GM12878 (cell line): ENCODE results near the gene TRAF3IP1. TPM values are rescaled to one million over a fixed set of nuclear protein-coding genes. Genes with fewer than 3 reads are reported as not detected.

Experiments used
- ATAC-seq: fragments of 200-7000 bp; cut with Tn5 transposase; 3 replicates; pipeline ENCODE4 v1.9.1; 2020; ENCODE audit warnings: mild to moderate bottlenecking, moderate library complexity
- BruUV-seq: library from RNA; stranded (reverse); fragments of 400-500 nt; replicated peaks from 2 replicates; lab custom pipeline; 2021; lab: Mats Ljungman, UMichigan
- CTCF ChIA-PET: fragments of 300-600 bp; sonication (Branson Sonifier 250); formaldehyde crosslinking; extraction: SDS; loops from one replicate; lab custom pipeline; 2021; ENCODE audit warnings: inconsistent platforms; lab: Yijun Ruan, JAX
- POLR2A ChIA-PET: fragments of 350-600 bp; formaldehyde crosslinking; extraction: SDS; loops from one replicate; lab custom pipeline; 2021; ENCODE audit warnings: inconsistent platforms; lab: Charles Lee
- RAD21 ChIA-PET: fragments of 300-600 bp; sonication (Branson Sonifier 250); formaldehyde crosslinking; loops from one replicate; lab custom pipeline; 2023; ENCODE audit warnings: antibody characterized with exemption; ENCODE audit not compliant: unreplicated experiment; lab: Charles Lee
- SMC1A ChIA-PET: fragments of 300-600 bp; sonication (Branson Sonifier 250); formaldehyde crosslinking; loops from one replicate; lab custom pipeline; 2023; ENCODE audit not compliant: unreplicated experiment, uncharacterized antibody; lab: Charles Lee
- DNase-seq: peaks from one replicate; pipeline ENCODE4 v3.0.0-alpha.2; 2011; ENCODE audit warnings: low read depth, low spot score
- FAIRE-seq: peaks from 3 replicates; lab custom pipeline; 2011; peaks lifted over from hg19 to GRCh38; lab: Jason Lieb, UNC
- H2AFZ ChIP-seq: 2 replicates; pipeline ENCODE4 v1.6.0; 2011; ENCODE audit warnings: low read depth, low read length, control low read depth; ENCODE audit not compliant: control insufficient read depth
- H3K27ac ChIP-seq: 2 replicates; pipeline ENCODE4 v1.5.1; 2011; ENCODE audit warnings: control low read depth; ENCODE audit not compliant: control insufficient read depth, insufficient read depth
- H3K27me3 ChIP-seq, 2 experiments: replicated peaks in 1 of 2; 2 replicates each; pipeline versions ENCODE4 v1.6.0 to v1.6.1; 2011; ENCODE audit warnings: low read length in 1 of 2; ENCODE audit not compliant: control insufficient read depth in 2 of 2, insufficient read depth in 2 of 2
- H3K36me3 ChIP-seq, 2 experiments: 2 replicates each; pipeline ENCODE4 v1.5.1; 2011; ENCODE audit warnings: low read length in 1 of 2; ENCODE audit not compliant: control insufficient read depth in 2 of 2, insufficient read depth in 2 of 2
- H3K4me1 ChIP-seq: 2 replicates; pipeline ENCODE4 v1.6.1; 2011; ENCODE audit warnings: mild to moderate bottlenecking, low read length, moderate library complexity, mixed read lengths; ENCODE audit not compliant: control insufficient read depth, insufficient read depth
- H3K4me2 ChIP-seq: 2 replicates; pipeline ENCODE4 v1.6.0; 2011; ENCODE audit warnings: control low read depth; ENCODE audit not compliant: control insufficient read depth, insufficient read depth
- H3K4me3 ChIP-seq: fragments of 200-600 bp; sonication (generic); 2 replicates; pipeline ENCODE4 v1.5.1; 2016
- H3K79me2 ChIP-seq: 2 replicates; pipeline ENCODE4 v1.6.0; 2011; ENCODE audit warnings: low read length; ENCODE audit not compliant: control insufficient read depth, insufficient read depth
- H3K9ac ChIP-seq: 2 replicates; pipeline ENCODE4 v1.8.0; 2011; ENCODE audit warnings: low read length, control low read depth, mixed read lengths; ENCODE audit not compliant: control insufficient read depth, insufficient read depth
- H3K9me3 ChIP-seq: replicated peaks from 3 replicates; pipeline ENCODE4 v1.5.1; 2011; ENCODE audit warnings: mild to moderate bottlenecking, low read length; ENCODE audit not compliant: control insufficient read depth, insufficient read depth
- H4K20me1 ChIP-seq: 2 replicates; pipeline ENCODE4 v1.6.0; 2011; ENCODE audit not compliant: control insufficient read depth, insufficient read depth
- CREB1 ChIP-seq: IDR thresholded peaks from 2 replicates; pipeline ENCODE4 v1.6.1; 2012; ENCODE audit warnings: low read depth, mild to moderate bottlenecking, inconsistent platforms
- ETV6 ChIP-seq, 2 experiments: fragments of 450-650 bp in 1 of 2; IDR thresholded peaks in 1 of 2; conservative IDR thresholded peaks in 1 of 2; 2 replicates each; pipeline ENCODE4 v1.6.1; 2014; ENCODE audit warnings: antibody characterized with exemption in 1 of 2, borderline replicate concordance in 1 of 2, low read depth in 1 of 2, mild to moderate bottlenecking in 1 of 2, moderate library complexity in 1 of 2
- MEF2A ChIP-seq: IDR thresholded peaks from 2 replicates; pipeline ENCODE4 v1.6.1; 2011; ENCODE audit warnings: low read depth, mild to moderate bottlenecking, low read length, moderate library complexity; ENCODE audit not compliant: insufficient read depth
- NFIC ChIP-seq: IDR thresholded peaks from 2 replicates; pipeline ENCODE4 v1.6.1; 2012; ENCODE audit warnings: low read depth, mild to moderate bottlenecking, inconsistent platforms, low read length, moderate library complexity
- POU2F2 ChIP-seq: IDR thresholded peaks from 3 replicates; pipeline ENCODE4 v1.6.1; 2011; ENCODE audit warnings: low read depth, mild to moderate bottlenecking, low read length, borderline replicate concordance
- SMARCA5 ChIP-seq: fragments of 450-650 bp; IDR thresholded peaks from 2 replicates; pipeline ENCODE4 v1.6.1; 2017; ENCODE audit warnings: mild to moderate bottlenecking
- SMC3 ChIP-seq: IDR thresholded peaks from 2 replicates; pipeline ENCODE4 v1.6.1; 2011; ENCODE audit warnings: low read length, improper control_type of control experiment, borderline replicate concordance
- SUZ12 ChIP-seq: fragments of 200-600 bp; sonication (generic); IDR thresholded peaks from one replicate; pipeline ENCODE4 v1.6.1; 2018; ENCODE audit warnings: antibody characterized with exemption, mild to moderate bottlenecking; ENCODE audit not compliant: unreplicated experiment
- ZNF24 ChIP-seq: fragments of 450-650 bp; IDR thresholded peaks from 2 replicates; pipeline ENCODE4 v1.6.1; 2017; ENCODE audit warnings: antibody characterized with exemption, mild to moderate bottlenecking
- ZNF384 ChIP-seq: IDR thresholded peaks from 2 replicates; pipeline ENCODE4 v1.6.1; 2012; ENCODE audit warnings: low read depth, mild to moderate bottlenecking, low read length, improper control_type of control experiment, borderline replicate concordance
- WGBS: methylation state at CpG from one replicate; pipeline ENCODE4 v1.1.6; 2016; ENCODE audit warnings: low lambda C conversion rate; ENCODE audit not compliant: insufficient replicate concordance, insufficient coverage; ENCODE audit errors: missing lambda C conversion rate; 5-methylcytosine and 5-hydroxymethylcytosine counted together
- in situ Hi-C: fragments of 300-500 bp; cut with MboI; formaldehyde crosslinking; loops from 9 replicates; pipeline ENCODE4 v1.14.3; 2018; ENCODE audit warnings: mixed read lengths
- intact Hi-C: fragments of 100-400 bp; cut with micrococcal nuclease; formaldehyde crosslinking; loops from one replicate; pipeline ENCODE4 v1.14.2; 2022; ENCODE audit not compliant: unreplicated experiment
- polyA plus RNA-seq, 11 experiments: library from polyadenylated mRNA; depleted of rRNA in 4 of 11; unstranded in 6 of 11; stranded (reverse) in 5 of 11; fragments of >200 nt; fragmentation: Nextera tagmentation in 4 of 11; fragmentation: Illumina TruSeq in 1 of 11; extraction: Ambion mirVana in 4 of 11; extraction: Trizol in 1 of 11; gene quantifications; 1 replicate in 1 of 11; 2 replicates in 10 of 11; pipeline versions ENCODE4 v1.2.1 to v1.2.3, GENCODE V29; 2011 to 2016; ENCODE audit warnings: inconsistent platforms in 2 of 11, missing spikeins in 2 of 11, low read depth in 1 of 11
- total RNA-seq, 4 experiments: library from RNA; depleted of rRNA in 3 of 4; stranded (reverse); fragments of >200 nt in 3 of 4; fragmentation: Illumina TruSeq in 1 of 4; extraction: Trizol in 1 of 4; gene quantifications; 2 replicates each; pipeline versions ENCODE4 v1.2.1 to v1.2.3, GENCODE V29; 2013 to 2021
- TF ChIP-seq, protein P1 (sequence below): fragments of 450-650 bp; formaldehyde crosslinking; IDR thresholded peaks from 2 replicates; pipeline ENCODE4 v1.5.0; 2022; ENCODE audit warnings: mild to moderate bottlenecking, missing genetic modification characterization

Gene TRAF3IP1
- total and polyA plus RNA-seq, 10 of the 15 experiments (the other 5 are each of a cell fraction or from before 2014, with no cell fraction given): 1.6 to 7.5 (median 3.6) TPM

DNA sequence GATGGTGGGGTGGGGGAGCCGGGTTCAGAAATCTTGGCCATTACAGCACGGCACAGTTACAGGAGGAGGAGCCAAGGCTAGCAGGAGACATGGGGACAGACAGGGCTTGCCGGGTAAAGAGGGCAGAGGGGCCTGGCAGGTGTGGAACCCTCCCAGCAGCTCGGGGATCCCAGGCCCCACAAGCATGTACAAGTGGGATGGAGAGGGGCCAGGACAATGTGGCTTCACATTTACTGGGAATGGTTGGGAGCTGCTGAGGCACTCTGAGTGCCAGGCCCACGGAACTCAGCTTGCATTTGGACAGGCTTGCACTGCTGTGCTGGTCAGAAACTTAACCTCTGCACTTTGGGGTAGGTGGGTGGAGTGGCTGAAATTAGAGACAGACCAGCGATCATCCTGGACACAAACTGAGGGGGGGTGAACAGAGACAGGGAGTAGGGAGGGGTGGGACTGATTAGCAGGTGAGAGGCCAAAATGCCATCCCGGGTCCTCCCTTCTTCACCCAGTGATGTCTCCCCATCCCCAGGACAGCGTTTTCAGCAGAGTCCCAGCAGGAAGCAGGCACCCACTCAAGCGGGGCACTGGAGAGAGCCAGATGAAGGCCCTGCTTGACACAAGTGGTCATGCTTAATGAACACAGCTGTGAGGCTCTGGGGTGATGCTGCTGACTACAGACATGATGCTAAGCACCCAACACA lies 41.5 kb upstream of the TRAF3IP1 start (continued):
- TF ChIP-seq, protein P1, sequence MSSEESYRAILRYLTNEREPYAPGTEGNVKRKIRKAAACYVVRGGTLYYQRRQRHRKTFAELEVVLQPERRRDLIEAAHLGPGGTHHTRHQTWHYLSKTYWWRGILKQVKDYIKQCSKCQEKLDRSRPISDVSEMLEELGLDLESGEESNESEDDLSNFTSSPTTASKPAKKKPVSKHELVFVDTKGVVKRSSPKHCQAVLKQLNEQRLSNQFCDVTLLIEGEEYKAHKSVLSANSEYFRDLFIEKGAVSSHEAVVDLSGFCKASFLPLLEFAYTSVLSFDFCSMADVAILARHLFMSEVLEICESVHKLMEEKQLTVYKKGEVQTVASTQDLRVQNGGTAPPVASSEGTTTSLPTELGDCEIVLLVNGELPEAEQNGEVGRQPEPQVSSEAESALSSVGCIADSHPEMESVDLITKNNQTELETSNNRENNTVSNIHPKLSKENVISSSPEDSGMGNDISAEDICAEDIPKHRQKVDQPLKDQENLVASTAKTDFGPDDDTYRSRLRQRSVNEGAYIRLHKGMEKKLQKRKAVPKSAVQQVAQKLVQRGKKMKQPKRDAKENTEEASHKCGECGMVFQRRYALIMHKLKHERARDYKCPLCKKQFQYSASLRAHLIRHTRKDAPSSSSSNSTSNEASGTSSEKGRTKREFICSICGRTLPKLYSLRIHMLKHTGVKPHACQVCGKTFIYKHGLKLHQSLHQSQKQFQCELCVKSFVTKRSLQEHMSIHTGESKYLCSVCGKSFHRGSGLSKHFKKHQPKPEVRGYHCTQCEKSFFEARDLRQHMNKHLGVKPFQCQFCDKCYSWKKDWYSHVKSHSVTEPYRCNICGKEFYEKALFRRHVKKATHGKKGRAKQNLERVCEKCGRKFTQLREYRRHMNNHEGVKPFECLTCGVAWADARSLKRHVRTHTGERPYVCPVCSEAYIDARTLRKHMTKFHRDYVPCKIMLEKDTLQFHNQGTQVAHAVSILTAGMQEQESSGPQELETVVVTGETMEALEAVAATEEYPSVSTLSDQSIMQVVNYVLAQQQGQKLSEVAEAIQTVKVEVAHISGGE (CRISPR knock-in tag): no peak

GRCh38 chr2:238279324-238279682 lies 41.0 kb upstream of the TRAF3IP1 start:
- in situ Hi-C loops: no loop called here
- TF ChIP-seq ZNF384: no peak
- no peak for TF ChIP-seq MEF2A
- TF ChIP-seq ZNF24: no peak
- no peak for TF ChIP-seq POU2F2
- TF ChIP-seq CREB1: no peak
- TF ChIP-seq, protein P1 (CRISPR knock-in tag): no peak
- no peak for TF ChIP-seq NFIC
- no peak for TF ChIP-seq ETV6 (conservative IDR thresholded peaks at IDR 0.05 in 1 of 2, IDR thresholded peaks at IDR 0.05 in 1 of 2; ENCODE audit: borderline replicate concordance in 1 of 2, low read depth in 1 of 2)
- TF ChIP-seq SMARCA5: no peak
- TF ChIP-seq SUZ12: no peak
- no peak for TF ChIP-seq SMC3
- TF ChIP-seq, all 136 proteins: peak for 0
- Histone ChIP-seq H4K20me1 (no peaks in the 10 kb centered on the region), H2AFZ (no peak overlapping the region), H3K9me3 (no peaks in the 10 kb centered on the region), H3K9ac (no peak overlapping the region), H3K4me3 (no peak overlapping the region), H3K27me3 (no peaks in the 10 kb centered on the region), H3K36me3 (peaks cover 15 to 19% of the 10 kb centered on the region in 2 experiments), H3K4me1 (no peaks in the 10 kb centered on the region), H3K27ac (no peak overlapping the region), H3K79me2 (peaks cover 11% of the 10 kb centered on the region), H3K4me2 (no peak overlapping the region)
- no peak for DNase-seq
- RAD21 ChIA-PET: no interaction called here
- no peak for ATAC-seq
- intact Hi-C loops: no loop called here
- CTCF ChIA-PET: interaction anchor here (2.0 kb wide), 1 partner anchor 8 kb away, joined by 4 read pairs; no protein-coding TSS in a partner anchor
- POLR2A ChIA-PET: no interaction called here
- BruUV-seq: no TSS peak
- SMC1A ChIA-PET: no interaction called here
- FAIRE-seq: no peak
- WGBS: 100% methylated on average over 6 of the region's 6 CpGs
